HG02981 (cell line): ENCODE data around the gene PFAS.

ENCODE experiments used
- ATAC-seq: cut with Tn5 transposase; IDR thresholded peaks from one replicate; pipeline ENCODE4 v1.9.1; 2021; ENCODE audit warnings: mild to moderate bottlenecking, moderate library complexity; ENCODE audit not compliant: unreplicated experiment

PFAS gene

DNA sequence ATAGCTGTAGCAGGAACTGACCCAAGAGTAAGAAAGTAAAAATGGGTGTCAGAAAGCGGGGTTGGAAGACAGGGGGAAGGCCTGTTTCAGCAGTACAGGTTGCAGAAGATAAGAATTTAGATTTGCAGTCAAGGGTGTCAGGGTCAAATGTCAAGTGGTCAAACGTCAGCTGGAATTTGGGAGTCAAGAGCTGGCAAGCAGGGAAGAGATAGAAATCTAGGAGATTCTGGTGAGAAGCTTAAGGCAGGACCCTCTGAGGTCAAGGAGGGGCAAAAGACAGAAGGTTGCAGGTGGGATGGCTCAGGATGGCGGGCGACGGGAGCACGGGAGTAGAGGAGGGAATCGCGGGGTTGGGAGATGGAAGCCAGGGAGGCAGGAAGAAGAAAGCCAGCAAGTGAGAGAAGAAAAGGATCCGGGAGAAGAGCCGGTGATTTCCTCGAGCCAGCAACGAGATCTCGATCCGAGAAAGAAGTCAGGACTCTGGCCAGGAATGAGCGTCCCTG lies 45.8 kb downstream of the PFAS start:
- no peak for ATAC-seq

DNA sequence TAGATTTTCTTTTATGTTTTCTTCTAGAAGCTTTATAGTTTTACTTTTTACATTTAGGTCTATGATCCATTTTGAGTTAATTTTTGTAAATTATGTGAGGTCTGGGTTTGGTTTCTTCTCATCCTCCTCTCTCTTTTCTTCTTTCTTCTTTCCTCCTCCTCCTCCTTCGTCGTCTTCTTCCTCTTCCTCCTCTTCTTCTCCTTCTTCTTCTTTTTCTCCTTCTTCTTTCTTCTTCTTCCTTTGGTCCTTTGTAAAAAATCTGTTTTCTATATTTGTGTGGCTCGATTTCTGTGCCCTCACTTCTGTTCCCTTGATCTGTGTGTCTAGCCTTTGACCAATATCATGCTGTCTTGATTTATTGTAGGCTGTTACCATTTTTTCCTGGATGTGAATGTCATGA lies 51.1 kb downstream of the PFAS start:
- no peak for ATAC-seq

DNA sequence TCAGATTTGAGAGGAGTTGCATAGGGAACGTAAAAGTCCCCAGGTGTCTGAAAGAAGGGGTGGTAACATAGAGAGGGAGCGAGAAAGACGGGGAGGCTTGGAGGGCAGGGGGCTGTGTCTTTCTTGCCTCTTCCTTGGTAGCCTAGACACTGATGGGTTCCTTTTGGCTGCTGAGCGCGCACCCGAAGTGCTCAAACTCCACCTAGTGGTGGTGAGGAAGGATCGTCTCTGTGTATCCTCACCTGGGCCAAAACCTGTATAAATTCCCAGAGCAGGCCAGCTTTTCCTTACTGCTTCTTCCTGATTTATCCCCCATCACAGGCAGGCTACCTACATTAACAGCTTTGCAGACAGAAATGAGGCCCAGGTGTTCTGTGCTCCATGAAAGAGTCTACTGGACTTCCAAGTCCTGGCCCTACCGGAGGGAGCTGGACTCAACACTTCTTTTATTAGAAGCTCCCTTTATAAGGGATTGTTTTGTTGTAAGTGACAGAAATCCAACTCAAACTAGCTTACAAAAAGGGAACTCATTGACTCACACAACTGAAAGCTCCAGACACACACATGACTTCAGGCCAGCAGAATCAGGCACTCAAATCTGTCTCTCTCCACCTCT lies 51.6 kb downstream of the PFAS start:
- no peak for ATAC-seq

DNA sequence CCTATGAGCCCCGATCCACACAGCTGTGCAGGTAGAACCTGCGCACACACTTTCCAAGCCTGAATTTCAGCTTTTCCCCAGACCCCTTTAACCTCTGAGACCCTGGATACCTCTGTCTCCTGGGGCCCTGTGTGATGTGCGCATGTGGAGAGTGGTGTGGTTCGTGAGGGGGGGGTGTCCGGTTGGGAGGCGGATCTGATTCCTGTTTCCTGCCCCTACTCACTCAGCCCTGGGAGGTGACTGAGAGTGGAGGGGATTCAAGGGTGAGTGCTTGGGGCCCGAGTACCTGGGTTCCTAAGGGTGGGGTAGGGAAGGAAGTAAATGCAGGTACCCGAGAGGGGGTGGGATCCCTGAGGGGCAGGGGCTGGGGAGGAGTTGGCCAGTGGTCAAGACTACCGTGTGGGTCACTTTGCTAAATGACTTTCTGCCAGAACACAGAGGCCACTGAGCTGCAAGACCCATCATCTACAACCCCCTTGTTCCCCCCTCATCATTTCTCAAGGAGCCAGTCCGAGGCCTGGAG lies 61.6 kb downstream of the PFAS start:
- no peak for ATAC-seq

DNA sequence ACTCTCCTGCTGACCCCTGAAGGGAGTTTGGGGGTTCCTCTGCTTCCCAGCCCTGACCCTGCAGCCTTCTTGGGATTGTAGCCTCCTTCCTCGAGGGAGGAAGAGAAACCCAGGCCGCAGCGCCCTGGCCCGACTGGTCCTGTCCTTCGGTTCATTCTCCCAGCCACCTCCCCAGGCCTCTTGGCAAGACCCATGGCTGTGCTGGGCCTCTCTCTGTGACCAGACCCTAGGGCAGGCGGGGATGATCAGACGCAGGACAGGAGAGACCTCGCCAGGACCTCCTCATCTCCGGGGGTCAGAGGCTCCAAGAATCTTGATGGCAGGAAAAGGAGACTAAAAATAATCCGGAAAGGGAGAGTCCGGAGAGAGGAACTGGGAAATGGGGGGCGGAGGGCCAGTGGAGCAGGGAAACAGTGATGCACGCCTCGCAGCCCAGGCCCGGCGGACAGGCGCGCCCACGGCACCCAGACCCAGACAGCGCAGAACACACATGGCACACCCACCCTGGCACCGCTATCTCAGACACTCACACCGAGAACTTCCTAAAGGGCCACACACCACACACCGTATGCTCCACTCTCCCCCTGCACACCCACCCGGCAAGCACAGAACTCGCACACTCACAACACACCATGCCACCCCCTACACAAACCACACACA lies 62.2 kb downstream of the PFAS start:
- ATAC-seq = no peak

DNA sequence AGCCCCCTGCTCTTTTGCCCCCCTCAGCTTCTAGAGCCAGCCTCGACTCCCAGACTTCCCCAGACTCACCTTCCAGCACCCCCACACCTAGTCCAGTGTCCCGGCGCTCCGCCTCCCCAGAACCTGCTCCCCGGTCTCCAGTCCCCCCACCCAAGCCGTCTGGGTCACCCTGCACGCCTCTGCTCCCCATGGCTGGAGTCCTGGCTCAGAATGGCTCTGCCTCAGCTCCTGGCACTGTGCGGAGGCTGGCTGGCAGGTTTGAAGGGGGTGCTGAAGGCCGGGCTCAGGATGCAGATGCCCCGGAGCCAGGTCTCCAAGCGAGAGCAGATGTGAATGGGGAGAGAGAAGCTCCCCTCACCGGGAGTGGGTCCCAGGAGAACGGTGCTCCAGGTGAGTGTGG lies 63.2 kb downstream of the PFAS start:
- no peak for ATAC-seq

DNA sequence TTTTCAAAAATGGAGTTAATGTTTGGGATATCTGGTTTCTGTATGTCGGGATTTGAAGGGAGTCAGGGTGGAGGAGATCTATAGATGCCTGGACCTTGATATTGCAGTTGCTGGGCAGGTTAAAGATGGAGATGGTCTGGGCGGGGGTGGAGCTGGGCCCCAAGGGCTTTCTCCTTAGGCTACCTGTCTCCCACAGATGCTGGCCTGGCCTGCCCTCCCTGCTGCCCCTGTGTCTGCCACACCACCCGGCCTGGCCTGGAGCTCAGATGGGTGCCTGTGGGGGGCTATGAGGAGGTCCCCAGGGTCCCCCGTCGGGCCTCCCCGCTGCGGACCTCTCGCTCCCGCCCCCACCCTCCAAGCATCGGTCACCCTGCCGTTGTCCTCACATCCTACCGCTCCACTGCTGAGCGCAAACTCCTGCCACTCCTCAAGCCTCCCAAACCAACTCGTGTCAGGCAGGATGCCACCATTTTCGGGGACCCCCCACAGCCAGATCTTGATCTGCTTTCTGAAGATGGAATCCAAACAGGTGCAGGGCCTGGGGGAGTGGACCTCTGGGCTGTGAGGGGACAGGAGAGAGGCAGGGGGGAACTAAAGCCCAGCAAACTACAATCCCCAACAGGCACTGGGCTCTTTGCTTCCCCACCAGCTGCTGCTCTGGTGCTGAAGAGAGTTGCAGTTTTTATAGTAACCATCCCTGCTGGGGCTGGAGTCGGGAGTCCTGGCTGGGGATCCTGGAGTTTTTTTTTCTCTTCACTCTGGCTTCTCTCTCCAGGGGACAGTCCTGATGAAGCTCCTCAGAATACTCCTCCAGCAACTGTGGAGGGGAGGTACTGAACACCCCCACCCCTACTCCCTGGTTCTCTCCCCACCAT lies 63.9 kb downstream of the PFAS start:
- no peak for ATAC-seq

DNA sequence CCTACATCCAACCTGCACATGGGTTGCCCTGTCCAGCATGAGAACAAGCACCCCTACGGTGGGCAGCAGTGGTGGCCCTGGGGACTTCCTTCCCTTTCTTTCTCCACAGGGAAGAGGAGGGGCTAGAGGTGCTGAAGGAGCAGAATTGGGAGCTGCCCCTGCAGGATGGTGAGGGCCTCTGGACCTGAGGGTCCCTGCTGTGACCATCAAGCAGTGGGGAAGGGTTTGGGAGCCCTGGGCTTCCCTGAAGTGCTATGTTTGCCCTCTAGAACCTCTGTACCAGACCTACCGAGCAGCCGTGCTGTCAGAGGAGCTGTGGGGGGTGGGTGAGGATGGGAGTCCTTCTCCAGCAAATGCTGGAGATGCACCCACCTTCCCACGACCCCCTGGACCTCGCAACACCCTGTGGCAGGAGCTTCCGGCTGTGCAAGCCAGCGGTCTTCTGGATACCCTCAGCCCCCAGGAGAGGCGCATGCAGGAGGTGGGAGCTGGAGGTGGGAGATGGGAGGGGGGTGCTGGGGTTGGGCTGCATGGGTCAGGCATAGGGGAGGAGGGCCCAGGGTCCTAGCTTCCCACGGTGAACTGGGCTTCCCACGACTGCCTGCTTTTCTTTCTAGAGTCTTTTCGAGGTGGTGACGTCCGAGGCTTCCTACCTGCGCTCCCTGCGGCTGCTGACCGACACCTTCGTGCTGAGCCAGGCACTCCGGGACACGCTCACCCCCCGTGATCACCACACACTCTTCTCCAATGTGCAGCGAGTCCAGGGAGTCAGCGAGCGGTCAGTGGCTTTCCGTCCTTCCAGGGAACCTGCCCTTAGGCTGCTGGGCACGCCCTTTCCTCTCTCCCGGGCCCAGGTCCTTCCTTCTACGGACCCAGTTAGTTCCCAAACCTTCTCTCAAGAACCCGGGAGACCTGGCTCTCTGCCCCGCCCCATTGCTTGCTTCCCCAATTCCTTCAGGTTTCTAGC lies 66.0 kb downstream of the PFAS start:
- no peak for ATAC-seq

DNA sequence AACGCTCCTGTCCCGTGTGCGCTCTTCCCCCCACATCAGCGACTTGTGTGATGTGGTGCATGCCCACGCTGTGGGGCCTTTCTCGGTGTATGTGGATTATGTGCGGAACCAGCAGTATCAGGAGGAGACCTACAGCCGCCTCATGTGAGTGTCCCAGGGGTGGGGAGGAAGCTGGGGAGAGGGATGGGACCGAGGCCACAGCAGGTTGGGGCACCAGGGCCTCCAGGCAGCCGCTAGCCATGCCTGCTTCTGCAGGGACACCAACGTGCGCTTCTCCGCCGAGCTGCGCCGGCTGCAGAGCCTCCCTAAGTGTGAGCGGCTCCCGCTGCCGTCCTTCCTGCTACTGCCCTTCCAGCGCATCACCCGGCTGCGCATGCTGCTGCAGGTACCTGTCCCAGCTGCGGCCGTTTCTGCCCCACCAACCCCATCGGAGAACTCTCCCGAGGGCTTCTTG lies 66.7 kb downstream of the PFAS start:
- ATAC-seq = no peak

DNA sequence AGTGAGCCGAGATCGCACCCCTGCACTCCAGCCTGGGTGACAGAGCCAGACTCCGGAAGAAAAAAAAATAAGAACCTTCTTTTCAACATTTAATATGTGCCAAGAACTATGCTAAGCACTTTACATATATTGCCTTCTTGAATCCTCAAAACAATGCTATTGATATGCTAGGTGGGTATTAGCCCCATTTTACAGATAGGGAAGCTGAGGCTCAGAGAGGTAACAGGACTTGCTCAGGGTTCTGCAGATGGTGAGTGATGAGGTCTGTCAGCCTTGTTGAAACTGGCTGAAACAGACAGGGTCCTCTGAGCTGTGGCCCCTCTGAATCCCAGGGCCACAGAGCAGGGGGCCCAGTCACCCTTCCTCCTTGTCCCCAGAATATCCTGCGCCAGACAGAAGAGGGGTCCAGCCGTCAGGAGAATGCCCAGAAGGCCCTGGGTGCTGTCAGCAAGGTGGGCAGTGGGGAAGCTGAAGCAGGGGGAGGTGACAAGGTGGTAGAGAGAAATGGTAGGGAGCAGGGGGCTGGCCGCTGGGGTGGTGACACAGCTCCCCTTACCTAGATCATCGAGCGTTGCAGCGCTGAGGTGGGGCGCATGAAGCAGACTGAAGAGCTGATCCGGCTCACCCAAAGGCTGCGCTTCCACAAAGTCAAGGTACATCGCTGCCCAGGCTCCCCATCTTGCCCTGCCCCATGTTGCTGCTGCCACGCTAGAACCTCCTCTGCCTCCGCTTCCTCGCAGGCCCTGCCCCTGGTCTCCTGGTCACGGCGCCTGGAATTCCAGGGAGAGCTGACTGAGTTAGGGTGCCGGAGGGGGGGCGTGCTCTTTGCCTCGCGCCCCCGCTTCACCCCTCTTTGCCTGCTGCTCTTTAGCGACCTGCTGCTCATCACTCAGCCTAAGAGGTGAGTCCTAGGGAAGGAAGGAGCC lies 69.2 kb downstream of the PFAS start:
- no peak for ATAC-seq
